DND-41 (cell line): ENCODE results near the gene GALNT18.

ENCODE experiments used
- EZH2 ChIP-seq: IDR thresholded peaks from 3 replicates; pipeline ENCODE4 v1.6.1; 2012; ENCODE audit warnings: borderline replicate concordance, low read depth, mild to moderate bottlenecking, moderate library complexity, low read length, inconsistent platforms; ENCODE audit not compliant: severe bottlenecking
- TF ChIP-seq, protein P1 (sequence below): IDR thresholded peaks from 2 replicates; pipeline ENCODE4 v1.5.1; 2012; ENCODE audit warnings: borderline replicate concordance, low read length, moderate library complexity, mild to moderate bottlenecking; ENCODE audit not compliant: poor library complexity, severe bottlenecking; ENCODE audit errors: extremely low read depth

- TF ChIP-seq, protein P1, sequence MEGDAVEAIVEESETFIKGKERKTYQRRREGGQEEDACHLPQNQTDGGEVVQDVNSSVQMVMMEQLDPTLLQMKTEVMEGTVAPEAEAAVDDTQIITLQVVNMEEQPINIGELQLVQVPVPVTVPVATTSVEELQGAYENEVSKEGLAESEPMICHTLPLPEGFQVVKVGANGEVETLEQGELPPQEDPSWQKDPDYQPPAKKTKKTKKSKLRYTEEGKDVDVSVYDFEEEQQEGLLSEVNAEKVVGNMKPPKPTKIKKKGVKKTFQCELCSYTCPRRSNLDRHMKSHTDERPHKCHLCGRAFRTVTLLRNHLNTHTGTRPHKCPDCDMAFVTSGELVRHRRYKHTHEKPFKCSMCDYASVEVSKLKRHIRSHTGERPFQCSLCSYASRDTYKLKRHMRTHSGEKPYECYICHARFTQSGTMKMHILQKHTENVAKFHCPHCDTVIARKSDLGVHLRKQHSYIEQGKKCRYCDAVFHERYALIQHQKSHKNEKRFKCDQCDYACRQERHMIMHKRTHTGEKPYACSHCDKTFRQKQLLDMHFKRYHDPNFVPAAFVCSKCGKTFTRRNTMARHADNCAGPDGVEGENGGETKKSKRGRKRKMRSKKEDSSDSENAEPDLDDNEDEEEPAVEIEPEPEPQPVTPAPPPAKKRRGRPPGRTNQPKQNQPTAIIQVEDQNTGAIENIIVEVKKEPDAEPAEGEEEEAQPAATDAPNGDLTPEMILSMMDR: no peak
- no peak for TF ChIP-seq EZH2
Measured at GRCh38 chr11:11250470-11250869, 371.3 kb downstream of the GALNT18 start.
